Kidney (tissue), 14 donors: ENCODE measurements around the gene MARCHF2. TPM values are rescaled to one million over a fixed set of nuclear protein-coding genes. Genes with fewer than 3 reads are reported as not detected.

Experiments used
- DNase-seq, 5 donors: peaks; one replicate each; pipeline ENCODE4 v3.0.0-alpha.2; 2013 to 2020
- FAIRE-seq: peaks from 2 replicates; lab custom pipeline; 2012; peaks lifted over from hg19 to GRCh38; lab: Jason Lieb, UNC
- H3K27ac ChIP-seq, 2 donors: one replicate each; pipeline ENCODE4 v1.7.0; 2013; ENCODE audit warnings: low read depth in 2 of 2, low read length in 2 of 2, inconsistent platforms in 1 of 2
- H3K27me3 ChIP-seq: one replicate; pipeline ENCODE4 v1.7.1; 2013; ENCODE audit warnings: low read length, inconsistent platforms; ENCODE audit not compliant: control insufficient read depth, insufficient read depth
- H3K36me3 ChIP-seq, 3 donors: one replicate each; pipeline versions ENCODE4 v1.7.0 to v1.7.1; 2013; ENCODE audit warnings: low read length in 3 of 3, control low read depth in 1 of 3, inconsistent platforms in 1 of 3; ENCODE audit not compliant: insufficient read depth in 3 of 3, control insufficient read depth in 2 of 3
- H3K4me1 ChIP-seq, 3 donors: one replicate each; pipeline versions ENCODE4 v1.7.0 to v1.7.1; 2013; ENCODE audit warnings: low read length in 3 of 3, inconsistent platforms in 1 of 3, low read depth in 1 of 3; ENCODE audit not compliant: control insufficient read depth in 2 of 3, insufficient read depth in 2 of 3
- H3K4me3 ChIP-seq, 3 donors: one replicate each; pipeline versions ENCODE4 v1.7.0 to v1.8.1; 2013; ENCODE audit warnings: low read length in 3 of 3, control low read depth in 1 of 3, inconsistent platforms in 1 of 3
- H3K9ac ChIP-seq, 3 donors: one replicate each; pipeline versions ENCODE4 v1.7.0 to v1.7.1; 2013; ENCODE audit warnings: low read length in 3 of 3, control low read depth in 1 of 3, inconsistent platforms in 1 of 3
- H3K9me3 ChIP-seq, 3 donors: one replicate each; pipeline versions ENCODE4 v1.7.0 to v1.7.1; 2013; ENCODE audit warnings: low read length in 3 of 3, control low read depth in 1 of 3, inconsistent platforms in 1 of 3; ENCODE audit not compliant: control insufficient read depth in 2 of 3, insufficient read depth in 1 of 3
- CTCF ChIP-seq: IDR thresholded peaks from 3 replicates; pipeline ENCODE4 v1.5.1; 2012; ENCODE audit warnings: mild to moderate bottlenecking, moderate library complexity, borderline replicate concordance; ENCODE audit not compliant: insufficient read depth; ENCODE audit errors: extremely low read depth
- intact Hi-C: fragments of 100-400 bp; cut with DNase I; formaldehyde crosslinking; loops from one replicate; pipeline ENCODE4 v1.11.1; 2022
- polyA plus RNA-seq: library from polyadenylated mRNA; stranded (reverse); fragments of 350-450 nt; fragmentation: Illumina TruSeq; extraction: RNeasy Lipid Tissue Mini Kit (QIAGEN cat#74804); gene quantifications from one replicate; pipeline ENCODE4 v1.2.3, GENCODE V29; 2014; ENCODE audit warnings: low read depth, low replicate concordance; ENCODE audit not compliant: insufficient read depth
- total RNA-seq: library from RNA; stranded (reverse); fragmentation: NEBNext Ultra II Directional; extraction: Animal tissue kit (Norgen Biotek cat#: 25700); gene quantifications from one replicate; pipeline ENCODE4 v1.2.1, GENCODE V29; 2021
- donor health status: control.
- donor health status: control.
- donor health status: control.
- donor health status: control.
- donor health status: control.
- donor health status: DM: yes; HTN: yes; CAD: no.
- donor health status: Normal renal cell carcinoma (clear cell type).

Gene MARCHF2
- total and polyA plus RNA-seq, 2 donors from 2014 or later = 46.5 to 48.4 TPM

GRCh38 chr19:8397271-8397670 is 15.8 kb upstream of the MARCHF2 start:
- Histone ChIP-seq H3K27ac (peak overlapping the region; percentile 16 to 37), H3K9ac (peak overlapping the region in 1 of 3 donors; percentile 48), H3K27me3 (no peaks in the 10 kb centered on the region), H3K36me3 (peaks cover 0 to 5% (median 4%) of the 10 kb centered on the region in 3 donors), H3K4me3 (no peak overlapping the region), H3K4me1 (peaks cover 0 to 40% (median 16%) of the 10 kb centered on the region in 3 donors), H3K9me3 (no peaks in the 10 kb centered on the region)
- DNase-seq (peak in 1 of 5 donors; percentile 54), FAIRE-seq (no peak)
- intact Hi-C loops = no loop called here
- no peak for TF ChIP-seq CTCF

DNA sequence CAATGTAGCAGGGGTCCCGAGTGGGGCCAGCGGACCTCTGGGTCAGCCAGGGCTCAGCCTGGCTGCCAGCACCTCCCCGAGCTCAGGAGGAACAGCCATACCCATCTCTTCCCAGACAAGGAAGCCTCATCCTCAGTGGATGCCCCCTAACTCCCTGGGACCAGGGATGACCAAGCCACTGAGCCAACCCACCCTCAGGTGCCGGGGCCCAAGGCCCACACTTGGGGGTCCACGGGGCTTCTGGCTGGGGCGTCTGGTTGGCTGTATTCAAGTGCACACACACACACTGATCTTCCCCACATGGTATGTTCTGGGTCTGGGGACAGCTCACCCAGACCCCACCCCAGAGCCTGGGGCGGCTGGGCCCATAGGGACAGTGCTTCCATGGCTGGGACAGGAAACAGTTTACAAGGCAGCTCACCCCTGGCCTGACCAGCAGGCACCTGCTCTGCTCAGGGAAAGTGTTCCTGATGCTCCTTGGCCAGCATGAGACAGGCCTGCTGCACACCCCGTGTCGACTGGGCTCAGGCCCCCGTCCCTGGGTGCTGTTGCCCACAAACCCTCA is 15.3 kb upstream of the MARCHF2 start:
- Histone ChIP-seq H3K4me1 (peaks cover 0 to 37% (median 15%) of the 10 kb centered on the region in 3 donors), H3K4me3 (no peak overlapping the region), H3K9me3 (no peaks in the 10 kb centered on the region), H3K36me3 (peaks cover 0 to 10% (median 4%) of the 10 kb centered on the region in 3 donors), H3K27me3 (no peaks in the 10 kb centered on the region), H3K9ac (peak overlapping the region in 1 of 3 donors; percentile 12), H3K27ac (peak overlapping the region; percentile 37 to 43)
- FAIRE-seq (no peak), DNase-seq (peak in 1 of 5 donors; percentile 37)
- TF ChIP-seq CTCF = no peak
- intact Hi-C loops = no loop called here

DNA sequence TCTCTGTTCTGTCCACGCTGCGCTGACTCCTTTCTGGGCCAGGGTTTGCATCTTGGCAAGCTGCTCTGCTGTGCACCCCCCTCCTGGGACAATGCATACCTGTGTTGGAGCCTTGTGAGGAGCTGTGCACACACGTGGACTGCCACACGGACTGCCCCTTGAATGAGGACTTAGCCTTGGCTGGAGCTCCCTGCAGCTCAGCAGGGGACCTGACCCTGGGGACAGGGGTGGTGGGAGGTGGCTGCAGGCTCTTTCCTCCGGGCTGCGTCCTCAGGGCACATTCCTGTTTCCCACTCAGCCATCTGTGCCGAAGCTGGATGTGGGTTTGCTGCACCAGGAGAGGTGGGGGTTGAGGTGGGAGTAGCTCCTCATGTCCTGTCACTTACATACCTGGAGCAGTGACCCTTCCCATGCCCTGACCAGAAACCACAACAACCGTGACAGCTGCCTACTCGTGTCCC is 14.8 kb upstream of the MARCHF2 start:
- no peaks in the 10 kb centered on the region for H3K27me3 ChIP-seq
- H3K4me3 ChIP-seq = no peak overlapping the region
- H3K36me3 ChIP-seq = peaks cover 0 to 15% (median 4%) of the 10 kb centered on the region in 3 donors
- no peaks in the 10 kb centered on the region for H3K9me3 ChIP-seq
- intact Hi-C loops = no loop called here
- peak overlapping the region in 1 of 3 donors; percentile 12 for H3K9ac ChIP-seq
- no peak overlapping the region for H3K27ac ChIP-seq
- TF ChIP-seq CTCF = no peak
- H3K4me1 ChIP-seq = peaks cover 0 to 32% (median 15%) of the 10 kb centered on the region in 3 donors
- DNase-seq (peak in 4 of 5 donors; percentile 82 to 87 (median 85)), FAIRE-seq (no peak)
